ENCODE measurements around the gene DAZAP2. TPM values are rescaled to one million over a fixed set of nuclear protein-coding genes. Genes with fewer than 3 reads are reported as not detected.

DAZAP2 gene
- total and polyA plus RNA-seq, 2 of the 13 experiments (the other 11 are each of a cell fraction or from before 2014, with no cell fraction given): 64.5 to 222 TPM

DNA sequence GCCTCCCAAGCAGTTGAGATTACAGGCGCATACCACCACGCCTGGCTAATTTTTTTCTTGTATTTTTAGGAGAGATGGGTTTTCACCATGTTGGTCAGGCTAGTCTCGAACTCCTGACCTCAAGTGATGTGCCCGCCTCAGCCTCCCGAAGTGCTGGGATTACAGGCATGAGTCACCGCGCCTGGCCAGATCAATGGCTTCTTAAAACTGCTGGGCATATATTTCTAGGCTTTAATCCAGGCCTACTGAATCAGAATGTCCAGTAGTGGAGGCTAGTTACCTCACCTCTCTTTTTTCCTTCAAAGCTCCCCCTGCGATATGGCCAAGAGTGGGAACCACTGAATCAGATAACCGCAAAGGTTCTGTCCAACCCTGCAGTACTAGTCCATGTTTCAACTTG is 37.8 kb upstream of the DAZAP2 start:
- TF ChIP-seq SIN3A (IDR thresholded peaks at IDR 0.05; ENCODE audit: borderline replicate concordance, low read depth, low read length) (no peak), FOSL2 (CRISPR knock-in tag; IDR thresholded peaks at IDR 0.05) (0 out of 2 replicates have a peak, but pooled peaks have one; percentile 9), ZNF382 (CRISPR knock-in tag; IDR thresholded peaks at IDR 0.05; ENCODE audit: borderline replicate concordance) (no peak), SOX5 (CRISPR knock-in tag; IDR thresholded peaks at IDR 0.05; ENCODE audit: borderline replicate concordance) (no peak)
- TF ChIP-seq, protein P1, sequence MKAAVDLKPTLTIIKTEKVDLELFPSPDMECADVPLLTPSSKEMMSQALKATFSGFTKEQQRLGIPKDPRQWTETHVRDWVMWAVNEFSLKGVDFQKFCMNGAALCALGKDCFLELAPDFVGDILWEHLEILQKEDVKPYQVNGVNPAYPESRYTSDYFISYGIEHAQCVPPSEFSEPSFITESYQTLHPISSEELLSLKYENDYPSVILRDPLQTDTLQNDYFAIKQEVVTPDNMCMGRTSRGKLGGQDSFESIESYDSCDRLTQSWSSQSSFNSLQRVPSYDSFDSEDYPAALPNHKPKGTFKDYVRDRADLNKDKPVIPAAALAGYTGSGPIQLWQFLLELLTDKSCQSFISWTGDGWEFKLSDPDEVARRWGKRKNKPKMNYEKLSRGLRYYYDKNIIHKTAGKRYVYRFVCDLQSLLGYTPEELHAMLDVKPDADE (CRISPR knock-in tag; IDR thresholded peaks at IDR 0.05): no peak
- DNase-seq (ENCODE audit: low spot score) (no peak), FAIRE-seq (no peak), ATAC-seq (no peak)
- Histone ChIP-seq H4K20me1 (ENCODE audit: insufficient read depth, low read length) (no peaks in the 10 kb centered on the region), H2AFZ (ENCODE audit: low read length) (no peak overlapping the region), H3K4me3 (replicated peaks in 1 of 3; ENCODE audit: insufficient read depth in 1 of 3, low read depth in 2 of 3, low read length in 3 of 3) (no peak overlapping the region), H3K36me3 (replicated peaks in 1 of 2; ENCODE audit: control insufficient read depth in 1 of 2, insufficient read depth in 2 of 2, low read length in 2 of 2) (no peaks in the 10 kb centered on the region), H3K27me3 (ENCODE audit: control insufficient read depth in 1 of 2, insufficient read depth in 2 of 2, low read length in 2 of 2) (peaks cover 0 to 4% of the 10 kb centered on the region in 2 experiments; a peak in 1 of 5 replicates), H3K9ac (ENCODE audit: insufficient read depth, low read depth, low read length) (no peak overlapping the region), H3K4me1 (ENCODE audit: insufficient read depth, low read length) (peaks cover 47% of the 10 kb centered on the region), H3K9me3 (ENCODE audit: low read length) (no peaks in the 10 kb centered on the region), H3K27ac (ENCODE audit: extremely low read length, insufficient read depth, low read length) (no peak overlapping the region), H3K79me2 (ENCODE audit: insufficient read depth, low read length) (no peaks in the 10 kb centered on the region), H3K4me2 (ENCODE audit: low read depth, low read length) (no peak overlapping the region)
- WGBS (ENCODE audit: low lambda C conversion rate): 59% methylated on average over 9 of the region's 9 CpGs
- no TSS peak for BruUV-seq (replicated peaks)
- intact Hi-C loops (cut with micrococcal nuclease; ENCODE audit: unreplicated experiment) (no loop called here), in situ Hi-C loops (cut with HindIII; ENCODE audit: extremely low pct_ligation_motif_present, low pct_unique_long_range_greater_than_20kb) (no loop called here)
- ChIA-PET POLR2A (no interaction called here), CTCF (ENCODE audit: low intra/inter-chr PET ratio, low total read pairs) (no interaction called here)

DNA sequence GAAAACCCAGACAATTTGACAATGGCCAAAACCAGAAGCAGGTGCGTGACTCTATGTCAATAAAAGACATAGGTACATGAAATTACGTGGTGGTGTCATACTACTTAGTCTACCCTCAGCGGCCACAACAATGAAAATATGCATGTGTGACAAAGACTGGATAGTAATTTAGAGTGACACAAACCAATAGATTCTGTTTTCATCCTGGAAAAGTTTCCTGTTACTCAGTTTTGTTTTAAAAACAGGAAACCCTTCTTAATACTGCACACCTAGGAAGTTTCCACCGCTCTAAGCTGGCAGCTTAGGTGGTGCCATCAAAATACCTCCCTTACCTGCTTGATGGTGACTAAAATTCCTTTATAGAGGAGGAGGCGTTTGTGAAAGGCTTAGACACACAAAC is 35.9 kb upstream of the DAZAP2 start:
- no peak for FAIRE-seq
- in situ Hi-C loops (cut with HindIII; ENCODE audit: extremely low pct_ligation_motif_present, low pct_unique_long_range_greater_than_20kb): no loop called here
- ChIA-PET POLR2A (no interaction called here), CTCF (ENCODE audit: low intra/inter-chr PET ratio, low total read pairs) (no interaction called here)
- no TSS peak for BruUV-seq (replicated peaks)
- DNase-seq (ENCODE audit: low spot score): no peak
- no peaks in the 10 kb centered on the region for H3K79me2 ChIP-seq (ENCODE audit: insufficient read depth, low read length)
- ATAC-seq: no peak
- no peak overlapping the region for H3K4me2 ChIP-seq (ENCODE audit: low read depth, low read length)
- H3K9me3 ChIP-seq (ENCODE audit: low read length): no peaks in the 10 kb centered on the region
- H3K36me3 ChIP-seq (replicated peaks in 1 of 2; ENCODE audit: control insufficient read depth in 1 of 2, insufficient read depth in 2 of 2, low read length in 2 of 2): no peaks in the 10 kb centered on the region
- 49% methylated on average over 5 of the region's 5 CpGs for WGBS (ENCODE audit: low lambda C conversion rate)
- 0 out of 5 replicates have a peak, but pooled peaks cover 0 to 4% of the 10 kb centered on the region in 2 experiments for H3K27me3 ChIP-seq (ENCODE audit: control insufficient read depth in 1 of 2, insufficient read depth in 2 of 2, low read length in 2 of 2)
- H3K27ac ChIP-seq (ENCODE audit: extremely low read length, insufficient read depth, low read length): no peak overlapping the region
- no peak overlapping the region for H3K9ac ChIP-seq (ENCODE audit: insufficient read depth, low read depth, low read length)
- no peaks in the 10 kb centered on the region for H4K20me1 ChIP-seq (ENCODE audit: insufficient read depth, low read length)
- no peak overlapping the region for H3K4me3 ChIP-seq (replicated peaks in 1 of 3; ENCODE audit: insufficient read depth in 1 of 3, low read depth in 2 of 3, low read length in 3 of 3)
- intact Hi-C loops (cut with micrococcal nuclease; ENCODE audit: unreplicated experiment): no loop called here
- TF ChIP-seq POLR2G (IDR thresholded peaks at IDR 0.05; ENCODE audit: low read depth, low read length) (no peak), TCF7 (IDR thresholded peaks at IDR 0.05; ENCODE audit: low read depth) (no peak), ZNF557 (CRISPR knock-in tag; IDR thresholded peaks at IDR 0.05) (no peak), MED13 (CRISPR knock-in tag; IDR thresholded peaks at IDR 0.05) (no peak), ZBTB1 (CRISPR knock-in tag; IDR thresholded peaks at IDR 0.05; ENCODE audit: borderline replicate concordance) (no peak), ZNF30 (CRISPR knock-in tag; IDR thresholded peaks at IDR 0.05) (no peak), ZBTB3 (CRISPR knock-in tag; IDR thresholded peaks at IDR 0.05; ENCODE audit: borderline replicate concordance, low read depth) (no peak), FOXA1 (IDR thresholded peaks at IDR 0.05) (no peak), FOXA1 (CRISPR knock-in tag; IDR thresholded peaks at IDR 0.05) (no peak), ZNF598 (CRISPR knock-in tag; IDR thresholded peaks at IDR 0.05; ENCODE audit: borderline replicate concordance) (no peak)
- H2AFZ ChIP-seq (ENCODE audit: low read length): no peak overlapping the region
- H3K4me1 ChIP-seq (ENCODE audit: insufficient read depth, low read length): peaks cover 43% of the 10 kb centered on the region

Data from HepG2 (cell line).